HG03432 (cell line): ENCODE measurements around the gene TRABD.

ENCODE experiments used
- ATAC-seq: cut with Tn5 transposase; IDR thresholded peaks from one replicate; pipeline ENCODE4 v1.9.1; 2021; ENCODE audit warnings: mild to moderate bottlenecking, moderate library complexity; ENCODE audit not compliant: unreplicated experiment

The TRABD gene

DNA sequence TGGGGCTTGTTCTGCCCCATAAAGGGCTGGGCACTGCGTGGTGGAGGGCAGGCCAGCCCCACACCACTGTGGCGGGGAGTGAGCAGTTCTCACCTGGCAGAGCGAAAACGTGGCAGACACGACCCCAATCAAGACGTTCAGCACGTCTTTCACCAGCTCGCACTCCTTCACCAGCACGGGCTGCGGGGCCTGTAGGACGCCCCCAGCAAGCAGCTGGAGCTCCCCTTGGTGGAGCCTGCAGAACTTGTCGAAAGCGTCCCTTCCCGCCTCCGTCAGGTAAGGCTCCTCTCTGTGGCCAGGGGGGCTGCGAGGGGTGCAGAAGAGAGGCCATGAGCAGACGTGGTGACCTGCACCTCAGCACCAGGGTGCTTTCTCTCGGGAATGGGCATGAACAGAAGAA lies 47.5 kb downstream of the TRABD start:
- ATAC-seq: no peak

DNA sequence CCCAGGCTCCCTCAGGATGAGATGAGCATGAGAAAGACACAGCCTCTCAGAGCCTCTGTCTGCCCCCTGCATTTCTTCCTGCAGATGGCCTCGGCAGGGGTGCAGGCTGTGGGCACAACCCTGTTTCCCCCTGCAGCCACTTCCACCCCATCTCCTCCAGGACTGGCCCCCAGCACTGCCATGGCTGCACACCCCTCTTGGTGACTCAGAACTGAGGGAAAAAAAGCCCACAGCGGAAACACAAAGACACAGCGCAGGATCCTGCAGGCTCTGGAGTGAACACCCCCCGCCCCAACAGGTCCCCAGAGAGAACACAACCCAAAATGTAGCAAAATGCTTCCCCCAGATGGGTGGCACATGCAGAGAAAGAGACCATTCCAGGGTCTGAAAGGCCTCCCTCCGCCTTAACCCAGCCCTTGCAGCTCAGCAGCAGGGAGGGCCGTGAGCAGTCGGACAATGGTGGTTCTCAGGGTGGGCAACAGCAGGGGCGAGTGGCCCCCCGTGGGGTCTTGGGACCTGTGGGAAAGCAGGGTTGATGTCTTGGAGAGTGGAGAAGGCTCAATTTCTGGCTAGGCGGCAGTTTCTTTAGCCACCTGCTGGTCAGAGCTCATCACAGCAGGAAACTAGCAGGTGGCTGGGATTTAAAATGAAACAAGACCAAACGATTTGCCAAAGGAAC lies 51.2 kb downstream of the TRABD start:
- no peak for ATAC-seq

DNA sequence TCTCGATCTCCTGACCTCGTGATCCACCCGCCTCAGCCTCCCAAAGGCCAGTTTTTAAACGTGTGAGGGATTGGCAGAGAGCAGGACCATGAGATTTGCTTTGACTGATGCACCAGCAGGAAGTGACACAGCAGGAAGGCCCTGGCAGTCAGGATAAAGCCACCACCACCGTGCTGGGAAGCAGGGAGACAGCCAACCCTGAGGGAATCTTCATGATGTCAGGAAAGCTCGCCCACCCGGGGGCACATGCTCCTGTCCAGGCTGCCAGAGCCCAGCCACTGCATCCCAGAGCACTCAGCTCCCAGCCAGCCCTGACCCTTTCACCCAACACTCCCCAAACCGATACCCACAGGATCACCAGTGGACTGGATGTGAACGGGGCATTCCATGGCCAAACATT lies 53.0 kb downstream of the TRABD start:
- ATAC-seq: no peak

DNA sequence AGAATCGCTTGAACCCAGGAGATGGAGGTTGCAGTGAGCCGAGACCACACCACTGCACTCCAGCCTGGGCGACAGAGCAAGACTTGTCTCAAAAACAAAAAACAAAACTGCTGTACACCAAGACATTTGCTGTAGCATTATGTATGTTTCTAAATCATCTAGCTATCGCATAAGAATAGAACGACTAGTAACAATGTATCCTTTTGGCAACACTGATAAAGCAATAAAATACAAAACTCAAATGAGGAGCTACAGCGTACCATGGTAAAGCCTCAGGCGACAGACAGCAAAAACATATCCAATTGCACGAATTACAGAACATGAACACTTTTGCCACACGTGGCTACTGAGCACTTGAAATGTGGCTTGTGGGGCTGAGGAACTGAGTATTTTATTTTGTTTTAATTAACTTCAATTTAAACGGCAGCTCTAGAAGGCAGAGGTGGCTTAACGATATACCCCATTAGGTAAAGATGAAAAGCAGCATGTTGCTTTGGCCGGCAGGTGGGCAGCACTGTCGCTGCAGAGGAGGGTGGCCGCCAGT lies 56.8 kb downstream of the TRABD start:
- no peak for ATAC-seq

DNA sequence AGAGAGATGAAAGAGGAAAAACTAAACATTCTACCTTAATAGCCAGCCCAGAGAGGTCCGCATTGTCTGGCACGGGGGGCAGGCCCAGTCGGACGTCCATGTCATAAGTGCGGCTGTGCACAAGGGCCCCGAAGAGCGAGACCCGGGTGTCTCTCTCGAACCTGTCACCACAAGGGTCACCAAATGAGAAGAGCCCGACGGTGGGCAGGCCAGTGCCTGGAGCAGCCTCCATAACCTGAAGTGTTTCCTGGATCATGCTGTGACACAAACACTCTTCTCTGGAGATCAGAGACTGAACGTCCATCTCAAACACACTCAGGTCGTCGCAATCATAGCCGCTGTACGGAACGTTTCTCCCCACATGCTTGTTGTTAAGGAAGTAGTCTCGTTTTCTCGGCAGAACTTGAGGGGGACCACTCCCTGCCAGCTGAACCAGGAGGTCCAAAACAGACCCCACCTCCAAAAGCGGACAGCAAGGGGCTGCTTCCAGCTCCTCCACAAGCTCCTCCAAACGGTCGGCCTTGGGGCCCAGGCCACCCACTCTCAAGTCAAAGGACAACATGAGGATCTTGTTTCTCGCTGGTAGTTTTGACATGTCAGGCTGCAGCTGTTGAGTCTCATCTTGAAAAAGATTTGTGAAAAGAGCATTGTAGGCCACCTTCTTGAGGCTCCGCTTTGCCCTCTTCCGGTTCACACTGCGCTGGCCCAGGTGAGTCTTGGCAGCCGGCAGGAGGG lies 58.1 kb downstream of the TRABD start:
- no peak for ATAC-seq

DNA sequence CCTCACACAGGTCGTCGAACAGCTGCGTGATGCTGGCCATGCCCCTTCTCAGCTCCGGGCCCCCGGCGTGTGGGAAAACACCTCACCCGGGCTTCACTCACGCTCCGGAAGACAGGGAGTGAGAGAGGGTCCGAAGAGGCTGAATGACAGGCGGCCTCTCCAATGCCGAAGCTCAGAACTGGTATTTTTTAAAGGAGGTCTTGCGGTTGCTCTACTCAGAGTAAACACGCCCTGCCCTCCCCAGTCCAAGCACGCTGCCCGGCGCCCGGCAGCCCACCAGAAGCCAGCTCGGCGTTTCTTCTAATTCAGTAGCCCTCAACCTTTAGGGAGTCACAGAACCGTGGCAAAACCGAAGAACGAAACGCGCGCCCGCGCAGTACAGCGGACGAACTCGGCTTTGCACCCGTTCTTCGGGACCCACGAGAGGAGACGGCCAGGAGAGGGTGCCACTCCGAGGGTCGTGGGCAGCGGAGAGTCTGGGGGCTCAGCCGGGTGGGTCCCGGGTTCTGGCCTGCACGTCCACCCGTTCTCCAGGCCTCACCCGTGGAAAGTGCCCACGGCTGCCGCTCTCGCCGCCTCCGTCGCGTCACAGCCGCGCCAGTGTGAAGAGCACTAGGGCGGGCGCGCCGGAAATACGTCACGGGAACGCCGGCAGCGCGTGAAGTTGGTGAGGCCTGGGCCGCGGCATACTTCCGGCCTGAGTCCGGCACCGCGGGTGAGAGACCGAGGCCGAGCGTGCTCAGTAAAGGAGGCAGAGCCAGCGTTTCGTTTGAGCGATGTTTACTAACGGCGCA lies 58.9 kb downstream of the TRABD start, which contains the start of gene TUBGCP6:
TUBGCP6 (minus strand) TSS at position 604 of the 794 bp plus-strand sequence; CDS start at position 40, 564 bp downstream.
- peak; percentile 72 for ATAC-seq

DNA sequence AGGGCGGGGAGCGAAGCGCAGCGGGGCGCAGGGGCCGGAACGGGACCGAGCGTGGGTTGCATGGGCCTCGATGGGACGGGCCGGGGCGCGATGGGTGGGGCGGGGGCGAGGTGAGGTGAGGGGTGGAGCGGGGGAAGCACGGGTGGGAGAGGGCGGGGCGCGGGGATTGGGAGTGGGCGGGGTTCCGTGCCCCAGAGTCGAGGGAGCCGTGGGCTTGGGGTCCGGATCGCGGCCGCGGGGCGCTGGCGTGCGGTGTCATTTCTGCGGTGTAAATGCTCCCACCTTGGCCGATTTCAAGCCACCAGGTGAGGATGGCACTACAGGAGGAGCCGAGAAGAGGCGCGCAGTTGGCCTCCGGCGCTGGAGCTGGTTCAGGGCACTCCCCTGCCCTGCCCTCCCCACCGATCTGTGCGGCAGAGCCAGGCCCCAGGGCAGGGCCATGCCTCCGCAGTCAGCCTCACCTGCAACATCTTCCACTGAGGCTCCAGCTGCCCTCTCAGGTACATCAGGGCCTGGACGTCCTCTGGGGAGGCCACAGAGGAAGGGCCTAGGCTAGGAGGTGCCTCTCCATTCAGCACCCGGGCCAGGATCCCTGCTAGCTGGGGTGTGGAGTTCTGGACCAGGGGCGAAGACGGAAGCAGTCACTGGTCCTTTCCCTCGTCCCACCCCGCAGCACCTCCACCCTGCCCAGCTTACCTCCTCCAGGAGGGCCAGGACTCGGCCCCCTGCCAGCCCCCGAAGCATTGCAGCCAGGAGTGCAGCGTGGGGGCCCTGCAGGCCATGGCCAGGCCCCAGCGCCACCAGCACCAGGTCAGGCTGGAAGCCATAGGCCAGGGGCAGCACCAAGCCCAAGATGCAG lies 59.7 kb downstream of the TRABD start:
- peak; percentile 4 for ATAC-seq

DNA sequence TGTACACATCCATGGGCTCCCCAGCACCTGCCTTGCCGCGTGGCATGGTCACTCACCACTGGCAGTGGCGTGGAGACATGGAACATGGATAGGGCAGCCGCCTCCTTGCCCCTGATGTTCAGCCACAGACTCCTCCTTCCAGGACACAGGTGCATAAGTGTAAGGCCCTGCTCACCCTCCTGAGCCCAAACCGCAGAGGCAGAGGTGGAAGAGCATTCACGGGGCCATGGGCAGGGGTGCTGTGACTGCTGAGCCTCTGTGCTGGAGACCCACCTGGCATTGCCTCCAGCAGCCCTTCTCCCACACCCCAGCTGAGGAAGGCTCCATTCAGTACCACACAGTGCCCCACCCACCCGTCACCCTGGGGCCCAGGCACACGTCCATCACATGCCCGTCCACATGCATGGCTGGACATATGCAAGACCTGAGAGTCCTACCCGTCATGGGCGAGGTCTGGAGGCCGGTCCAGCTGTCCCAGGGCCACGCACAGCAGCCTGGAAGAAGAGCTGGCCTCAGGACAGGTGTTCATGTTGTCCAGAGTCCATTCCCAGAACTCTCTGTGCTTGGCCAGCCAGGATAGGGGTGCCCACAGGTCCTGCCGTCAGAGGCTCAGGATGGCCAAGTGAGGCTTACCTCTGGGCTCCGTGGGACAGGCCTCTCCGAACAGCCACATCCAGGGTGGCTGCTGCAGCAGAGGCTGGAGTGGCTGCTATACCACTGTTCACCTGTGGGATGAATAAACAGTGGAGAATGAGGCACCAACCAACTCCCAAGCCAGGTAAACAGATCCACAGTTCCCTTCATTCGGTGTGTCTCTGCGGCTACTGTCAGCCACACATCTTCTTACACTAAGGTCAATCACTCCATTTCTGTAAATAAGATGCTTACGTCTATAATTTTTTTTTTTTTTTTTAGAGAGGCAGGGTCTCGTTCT lies 60.8 kb downstream of the TRABD start:
- ATAC-seq: no peak

DNA sequence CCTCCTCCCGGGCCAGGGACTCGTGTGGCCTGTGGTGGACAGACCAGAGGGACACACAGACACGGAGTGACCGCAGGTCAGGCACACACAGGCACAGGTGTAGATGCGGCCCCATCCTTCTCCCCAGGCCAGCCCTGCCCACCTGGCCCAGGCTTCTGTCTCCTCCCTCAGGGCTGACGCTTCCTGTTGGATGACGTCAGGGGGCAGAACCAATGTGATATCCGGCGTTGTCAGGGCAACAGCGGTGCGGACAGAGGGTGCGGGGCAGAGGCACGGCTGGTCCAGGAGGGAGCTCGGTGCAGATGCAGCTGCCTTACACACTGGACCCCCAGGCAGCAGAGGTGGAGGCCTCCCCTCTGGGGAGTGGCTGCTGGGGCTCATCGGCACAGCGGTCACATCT lies 62.0 kb downstream of the TRABD start:
- ATAC-seq: no peak

DNA sequence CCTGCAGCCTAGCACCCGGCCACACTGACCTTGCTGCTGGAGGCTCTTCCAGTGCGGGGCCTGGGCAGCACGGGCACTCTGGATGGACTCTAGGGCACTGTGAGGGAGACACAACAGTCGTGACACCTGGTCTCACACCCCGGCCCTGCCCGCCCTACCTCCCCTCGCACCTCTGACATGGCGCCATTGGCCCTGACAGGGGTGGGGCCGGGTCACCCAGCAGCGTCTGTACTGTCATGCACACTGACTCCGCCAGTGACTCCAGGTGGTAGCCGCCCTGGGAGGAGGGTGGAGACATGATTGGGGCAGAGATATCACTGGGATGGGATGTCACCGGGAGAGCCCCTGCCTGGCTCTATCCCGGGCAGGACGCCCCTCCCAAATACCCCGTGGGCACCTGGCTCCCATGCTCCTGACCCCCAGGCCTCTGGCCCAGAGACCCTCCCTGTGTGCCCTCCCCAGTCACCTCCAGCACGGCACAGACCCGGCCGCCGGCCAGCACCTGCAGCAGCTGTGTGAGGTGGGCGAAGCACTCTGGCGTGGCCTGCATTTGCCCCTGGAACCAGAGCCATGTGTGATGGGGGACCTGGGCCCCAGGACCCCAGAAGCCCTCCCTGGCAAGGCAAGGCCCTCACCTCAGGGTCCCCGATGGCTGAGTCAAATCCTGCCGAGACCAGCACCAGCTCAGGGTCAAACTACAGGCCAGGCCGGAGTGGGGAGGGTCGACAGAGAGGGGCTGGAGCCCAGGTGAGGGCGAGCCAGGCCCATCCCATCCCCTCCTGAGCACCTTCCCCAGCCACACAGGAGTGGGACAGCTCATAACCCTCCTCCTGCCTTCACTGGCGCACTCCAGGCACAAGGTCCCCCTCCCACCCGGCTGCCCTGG lies 62.7 kb downstream of the TRABD start:
- ATAC-seq: no peak
